B cell (primary cell): Measurements from ENCODE around the gene H6PD.

Source experiments
- EZH2 ChIP-seq: IDR thresholded peaks from 2 replicates; pipeline ENCODE4 v1.6.1; 2012; ENCODE audit warnings: borderline replicate concordance, low read depth, mild to moderate bottlenecking, moderate library complexity, low read length; ENCODE audit not compliant: insufficient read depth, poor library complexity, severe bottlenecking
- TF ChIP-seq, protein P1 (sequence below): fragments of 200-600 bp; IDR thresholded peaks from one replicate; pipeline ENCODE4 v1.8.0; 2022; ENCODE audit warnings: antibody characterized with exemption, mild to moderate bottlenecking

DNA sequence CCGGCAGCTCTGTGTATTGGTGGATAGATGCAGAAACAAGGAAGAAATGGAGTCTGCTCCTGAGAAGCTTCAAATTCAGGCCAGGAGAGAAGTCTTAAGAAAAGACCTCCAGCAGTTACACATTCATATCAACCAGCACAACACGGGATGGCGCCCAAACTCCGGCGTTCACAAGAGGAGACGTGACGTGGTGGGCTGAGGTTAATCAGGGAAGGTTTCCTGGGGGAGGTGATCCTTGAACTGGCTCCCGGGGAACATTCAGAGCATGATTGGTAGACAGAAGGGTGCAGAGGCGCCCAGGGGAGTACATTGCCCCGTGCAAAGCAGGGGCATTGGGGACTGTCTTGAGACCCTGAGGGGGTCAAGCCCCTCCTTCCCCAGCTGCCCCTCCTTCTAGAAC, 30.5 kb downstream of the H6PD start:
- no peak for TF ChIP-seq EZH2
- TF ChIP-seq, protein P1, sequence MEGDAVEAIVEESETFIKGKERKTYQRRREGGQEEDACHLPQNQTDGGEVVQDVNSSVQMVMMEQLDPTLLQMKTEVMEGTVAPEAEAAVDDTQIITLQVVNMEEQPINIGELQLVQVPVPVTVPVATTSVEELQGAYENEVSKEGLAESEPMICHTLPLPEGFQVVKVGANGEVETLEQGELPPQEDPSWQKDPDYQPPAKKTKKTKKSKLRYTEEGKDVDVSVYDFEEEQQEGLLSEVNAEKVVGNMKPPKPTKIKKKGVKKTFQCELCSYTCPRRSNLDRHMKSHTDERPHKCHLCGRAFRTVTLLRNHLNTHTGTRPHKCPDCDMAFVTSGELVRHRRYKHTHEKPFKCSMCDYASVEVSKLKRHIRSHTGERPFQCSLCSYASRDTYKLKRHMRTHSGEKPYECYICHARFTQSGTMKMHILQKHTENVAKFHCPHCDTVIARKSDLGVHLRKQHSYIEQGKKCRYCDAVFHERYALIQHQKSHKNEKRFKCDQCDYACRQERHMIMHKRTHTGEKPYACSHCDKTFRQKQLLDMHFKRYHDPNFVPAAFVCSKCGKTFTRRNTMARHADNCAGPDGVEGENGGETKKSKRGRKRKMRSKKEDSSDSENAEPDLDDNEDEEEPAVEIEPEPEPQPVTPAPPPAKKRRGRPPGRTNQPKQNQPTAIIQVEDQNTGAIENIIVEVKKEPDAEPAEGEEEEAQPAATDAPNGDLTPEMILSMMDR = no peak
